Hepatocyte (in vitro differentiated cells): ENCODE results near the gene POU4F1.

ENCODE experiments used
- CTCF ChIP-seq: fragments of 200-600 bp; sonication (generic); IDR thresholded peaks from 2 replicates; pipeline ENCODE4 v1.5.1; 2016; ENCODE audit warnings: antibody characterized with exemption, mild to moderate bottlenecking; ENCODE audit not compliant: poor library complexity
- EZH2phosphoT487 ChIP-seq: fragments of 200-600 bp; sonication (generic); IDR thresholded peaks from one replicate; pipeline ENCODE4 v1.6.1; 2018; ENCODE audit warnings: antibody characterized with exemption, mild to moderate bottlenecking, low read depth, moderate library complexity; ENCODE audit not compliant: unreplicated experiment, severe bottlenecking

DNA sequence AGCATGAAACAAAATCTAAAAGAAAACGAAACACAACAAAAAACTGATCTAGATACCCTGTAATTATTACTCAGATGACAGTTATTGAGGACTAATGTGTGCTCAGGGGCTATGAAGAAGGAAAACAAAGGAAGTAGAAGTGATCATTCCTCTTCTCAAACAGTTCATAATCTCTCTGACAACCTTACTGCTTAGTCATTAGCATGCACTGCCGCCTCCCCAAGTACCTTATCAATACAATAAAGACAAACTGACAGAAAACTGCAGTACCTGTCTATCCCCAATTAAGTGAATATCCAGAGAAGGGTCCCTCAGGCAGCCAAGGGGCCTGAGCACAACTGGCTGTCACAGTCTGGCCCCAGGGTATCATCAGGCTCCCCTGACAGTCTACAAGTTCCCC, 22.0 kb upstream of the POU4F1 start:
- TF ChIP-seq CTCF (no peak), EZH2phosphoT487 (no peak)
